Activated CD8-positive, alpha-beta memory T cell treated with anti-CD3 and anti-CD28 coated beads for 24 hours (primary cell): Measurements from ENCODE around the gene MRC2.

Experiments used
- DNase-seq: peaks from one replicate; pipeline ENCODE4 v3.0.0-alpha.2; 2020

MRC2 gene

GRCh38 chr17:62631936-62632924, 4.8 kb downstream of the MRC2 start:
- no peak for DNase-seq

DNA sequence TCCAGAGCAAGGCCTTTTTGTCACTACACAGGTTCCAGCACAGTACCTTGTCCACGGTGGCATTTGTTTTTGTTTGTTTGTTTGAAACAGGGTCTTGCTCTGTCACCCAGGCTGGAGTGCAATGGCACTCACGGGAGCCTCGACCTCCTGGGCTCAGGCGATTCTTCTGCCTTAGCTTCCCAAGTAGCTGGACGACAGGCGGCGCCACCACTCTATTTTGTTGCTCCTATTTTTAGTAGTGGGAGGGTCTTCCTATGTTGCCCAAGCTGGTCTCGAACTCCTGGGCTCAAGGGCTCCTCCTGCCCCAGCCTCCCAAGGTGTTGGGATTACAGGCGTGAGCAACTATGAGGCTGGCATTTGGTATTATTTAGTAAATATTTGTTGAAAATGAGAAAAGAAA, 10.3 kb downstream of the MRC2 start:
- no peak for DNase-seq

DNA sequence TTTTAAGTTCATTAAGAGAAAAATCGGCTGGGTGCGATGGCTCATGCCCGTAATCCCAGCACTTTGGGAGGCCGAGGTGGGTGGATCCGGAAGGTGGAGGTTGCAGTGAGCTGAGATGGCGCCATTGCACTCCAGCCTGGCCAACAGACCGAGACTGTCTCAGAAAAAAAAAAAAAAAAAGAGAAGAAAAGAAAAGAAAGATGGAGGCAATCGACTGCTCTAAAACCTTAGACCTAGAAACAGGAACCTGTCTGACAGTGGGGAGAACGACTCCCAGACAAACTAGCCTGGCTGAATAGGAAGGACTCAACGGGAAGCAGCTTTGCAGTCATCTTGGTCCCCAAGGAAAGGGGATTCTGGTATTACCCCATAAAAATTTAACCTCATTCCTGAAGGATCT, 13.7 kb downstream of the MRC2 start:
- DNase-seq, result no peak

DNA sequence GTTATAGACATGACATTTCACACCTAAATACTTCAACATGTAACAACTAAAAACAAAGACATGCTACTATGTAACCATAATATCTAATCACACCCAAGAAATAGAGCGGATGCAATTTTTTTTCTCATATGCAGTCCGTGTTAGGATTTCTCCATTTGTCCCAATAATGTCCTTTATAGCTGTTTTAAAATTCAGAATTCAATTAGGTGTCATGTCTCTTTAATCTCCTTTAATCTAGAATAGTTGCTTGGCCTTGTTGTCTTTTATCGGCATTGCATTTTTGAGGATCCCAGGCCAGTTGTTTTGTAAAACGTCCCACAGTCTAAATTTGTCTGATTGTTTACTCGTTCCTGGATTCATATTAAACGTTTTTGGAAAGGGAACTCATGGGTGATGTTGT, 14.5 kb downstream of the MRC2 start:
- no peak for DNase-seq

DNA sequence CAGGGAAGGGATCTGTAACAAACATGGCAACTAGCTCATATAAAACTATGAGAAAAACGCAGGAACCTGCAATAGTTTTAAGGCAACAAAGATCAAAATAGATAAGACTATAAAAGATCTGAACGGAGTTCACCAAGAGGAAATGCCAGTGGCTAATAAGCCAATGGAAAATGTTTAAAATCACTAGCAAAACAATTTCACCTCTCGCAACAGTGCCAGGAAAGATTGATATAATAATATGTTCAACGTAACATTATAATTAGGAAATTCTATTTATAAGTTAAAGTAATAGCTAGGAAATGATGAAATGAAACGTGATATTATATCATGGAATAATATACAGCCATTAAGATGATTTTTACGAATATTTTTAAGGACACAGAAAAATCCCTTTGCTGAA, 16.0 kb downstream of the MRC2 start:
- no peak for DNase-seq

- no peak for DNase-seq
Observed at GRCh38 chr17:62644487-62645173, 17.2 kb downstream of the MRC2 start.

DNA sequence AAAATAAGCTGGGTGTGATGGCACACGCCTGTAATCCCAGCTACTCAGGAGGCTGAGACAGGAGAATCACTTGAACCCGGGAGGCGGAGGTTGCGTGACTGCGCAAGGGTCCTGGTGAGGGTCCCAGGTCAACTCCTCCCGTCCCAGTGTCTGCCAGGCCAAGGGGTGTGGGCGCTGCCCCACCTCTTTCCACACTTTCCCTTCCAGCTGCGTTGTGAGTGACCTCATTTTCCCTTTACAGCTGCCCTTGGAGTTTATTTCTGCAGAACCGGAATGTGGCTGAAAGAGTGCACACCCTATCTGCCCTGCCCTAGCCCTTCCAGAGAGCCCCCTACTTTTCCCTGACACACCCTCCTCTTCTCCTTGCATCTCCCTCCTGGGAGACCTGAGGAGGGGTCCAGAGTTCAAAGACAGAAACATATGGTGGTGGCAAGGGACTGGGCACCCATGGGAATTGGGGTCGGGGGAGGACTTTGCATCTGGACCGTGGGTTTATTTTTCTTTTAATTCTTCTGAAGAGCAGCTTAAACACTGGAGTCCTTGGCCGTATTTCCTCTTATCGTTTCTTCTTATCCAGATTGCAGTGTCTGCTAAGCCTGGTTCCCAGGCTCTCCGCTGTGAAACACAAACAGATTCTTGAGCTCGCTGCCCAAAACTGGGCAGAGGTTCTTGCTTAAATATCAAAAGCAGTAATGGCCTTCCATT, 20.9 kb downstream of the MRC2 start:
- DNase-seq, result no peak

- no peak for DNase-seq
Observed at GRCh38 chr17:62648956-62649294, 21.5 kb downstream of the MRC2 start.

- no peak for DNase-seq
Observed at GRCh38 chr17:62649570-62649969, 22.1 kb downstream of the MRC2 start.

- no peak for DNase-seq
Observed at GRCh38 chr17:62650587-62650986, 23.1 kb downstream of the MRC2 start.

DNA sequence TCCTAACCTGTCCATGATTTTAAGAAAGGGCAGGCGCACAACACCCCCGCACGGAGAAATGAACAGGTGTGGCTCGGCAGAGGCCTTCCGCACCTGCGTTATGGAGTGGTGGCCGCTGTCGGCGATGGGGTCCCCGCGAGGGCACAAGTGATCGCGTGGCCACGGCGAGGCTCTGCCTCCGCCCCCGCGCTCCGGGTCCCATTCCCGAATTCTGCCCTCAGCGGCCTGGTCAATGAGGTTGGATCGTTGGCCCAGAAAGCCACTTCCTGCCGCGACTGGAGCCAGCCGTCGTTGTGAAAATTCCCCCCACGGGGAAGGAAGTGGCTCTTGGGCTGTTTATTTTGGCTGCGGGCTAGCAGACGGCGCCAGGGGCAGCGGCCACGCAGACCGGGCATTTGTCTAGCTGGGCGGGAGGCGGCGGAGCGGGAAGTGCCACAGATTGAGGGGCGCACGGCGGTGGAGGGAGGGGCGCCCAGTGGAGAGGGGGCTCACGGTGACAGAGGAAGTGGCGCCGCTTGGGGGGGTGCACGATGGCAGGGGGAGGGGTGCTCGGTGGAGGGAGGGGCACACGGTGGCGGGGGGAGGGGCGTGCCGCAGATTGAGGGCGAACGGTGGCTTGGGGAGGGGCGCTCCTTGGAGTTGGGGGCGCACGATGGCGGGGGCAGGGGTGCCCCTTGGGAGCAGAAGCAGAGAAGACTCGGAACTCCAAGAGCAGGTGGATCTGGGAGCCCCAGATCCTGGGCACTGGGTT, 25.0 kb downstream of the MRC2 start:
- peak; percentile 79 for DNase-seq

GRCh38 chr17:62653002-62653825, 25.7 kb downstream of the MRC2 start:
- DNase-seq, result peak; percentile 97

DNA sequence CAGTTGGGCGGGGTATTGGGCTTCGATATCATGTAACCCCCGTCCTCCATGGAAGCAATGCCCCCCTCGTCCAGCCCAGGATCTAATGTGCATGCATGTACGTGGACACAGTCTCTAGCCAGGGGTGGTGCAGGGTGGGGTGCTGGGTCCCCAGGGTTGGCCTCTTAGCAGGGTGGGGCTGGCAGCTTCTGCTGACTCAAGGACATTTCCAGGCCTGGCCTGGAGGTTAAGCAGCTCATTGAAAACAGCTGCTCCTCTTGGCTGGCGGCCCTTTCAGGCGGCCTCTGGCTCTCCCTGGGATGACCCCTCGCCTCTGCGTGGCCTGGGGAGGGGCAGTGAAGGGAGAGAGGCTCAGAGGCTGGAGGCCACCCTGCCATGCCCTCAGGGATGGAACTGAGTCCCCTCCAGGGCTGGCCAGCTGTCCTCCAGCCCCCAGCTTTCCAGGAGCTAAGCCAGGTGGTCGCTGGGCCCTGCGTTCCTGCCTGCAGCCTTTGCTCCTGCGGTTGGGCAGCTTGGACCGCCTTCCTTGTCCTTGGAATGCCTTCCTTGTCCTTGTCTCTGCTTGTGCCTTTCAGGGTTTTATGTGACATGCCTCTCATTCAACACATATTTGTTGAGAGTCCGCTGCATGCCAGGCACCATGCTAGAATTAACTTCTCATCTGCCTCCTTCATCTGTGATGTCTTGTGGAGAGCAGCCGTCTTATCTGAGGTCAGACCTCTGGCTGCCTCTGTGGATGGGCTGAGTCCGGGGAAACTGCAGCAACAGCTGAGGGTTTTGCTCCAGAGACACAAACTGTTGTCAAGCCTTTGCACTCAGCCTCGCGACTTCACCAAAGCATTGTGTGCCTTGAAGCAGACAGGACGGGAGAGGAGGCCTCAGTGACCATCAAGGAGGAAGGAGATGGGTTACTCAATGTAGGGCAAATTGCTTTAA, 26.6 kb downstream of the MRC2 start:
- no peak for DNase-seq

DNA sequence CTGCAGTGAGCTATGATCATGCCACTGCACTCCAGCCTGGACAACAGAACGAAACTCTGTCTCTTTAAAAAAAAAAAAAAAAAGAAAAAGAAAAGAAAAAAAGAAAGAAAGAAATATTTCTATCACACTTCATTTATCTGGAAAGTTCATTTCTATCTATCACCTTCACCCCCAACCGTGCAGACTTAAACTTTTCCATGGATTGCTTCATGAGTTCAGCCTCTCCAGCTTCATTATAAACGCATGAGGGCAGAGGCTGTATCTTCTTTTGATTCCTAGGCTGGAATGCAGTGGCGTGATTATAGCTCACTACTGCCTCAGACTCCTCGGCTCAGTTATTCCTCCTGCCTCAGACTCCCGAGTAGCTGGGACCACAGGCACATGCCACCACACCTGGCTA, 28.2 kb downstream of the MRC2 start:
- DNase-seq, result no peak

DNA sequence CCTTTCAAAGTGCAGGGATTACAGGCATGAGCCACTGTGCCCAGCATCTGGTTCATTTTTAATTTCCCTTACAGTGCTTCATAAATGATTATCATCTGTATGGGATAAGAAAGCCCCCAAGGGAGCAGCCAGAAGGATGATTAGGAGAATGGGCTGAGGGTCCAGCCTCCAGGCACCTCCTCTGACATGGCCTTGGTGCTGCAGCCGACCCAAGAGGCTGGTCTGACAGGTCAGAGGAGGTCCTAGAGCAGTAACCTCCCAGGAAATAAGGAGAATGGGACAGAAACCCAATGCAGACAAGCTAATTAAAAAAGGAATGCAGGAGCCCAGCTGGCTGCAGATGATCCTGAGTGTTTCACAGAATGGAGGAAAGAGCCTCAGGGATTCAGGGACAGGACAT, 29.0 kb downstream of the MRC2 start:
- no peak for DNase-seq

DNA sequence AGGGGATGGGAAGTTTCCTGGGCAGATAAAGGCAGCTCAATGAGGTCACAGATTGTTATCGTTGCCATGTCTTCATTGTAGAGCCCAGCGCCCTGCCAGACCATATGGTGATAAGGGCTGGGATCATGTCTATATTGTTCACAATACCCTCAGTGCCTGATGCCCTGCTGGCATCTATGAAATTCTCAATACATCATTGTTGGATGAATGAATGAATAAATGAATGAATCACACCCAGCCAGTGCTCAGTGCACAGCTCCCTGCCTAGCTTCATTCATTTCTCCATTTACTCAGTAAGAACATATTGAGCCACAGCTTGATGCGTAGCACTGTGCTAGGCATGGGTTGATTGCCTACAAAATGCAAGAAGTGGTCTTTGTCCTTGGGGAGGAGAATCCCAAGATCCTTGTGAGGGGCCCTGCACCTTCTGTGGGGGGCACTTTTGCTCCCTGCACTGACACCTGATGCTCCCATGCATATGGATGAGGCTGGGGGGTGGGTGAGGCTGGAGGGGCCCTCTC, 29.7 kb downstream of the MRC2 start:
- DNase-seq, result no peak

DNA sequence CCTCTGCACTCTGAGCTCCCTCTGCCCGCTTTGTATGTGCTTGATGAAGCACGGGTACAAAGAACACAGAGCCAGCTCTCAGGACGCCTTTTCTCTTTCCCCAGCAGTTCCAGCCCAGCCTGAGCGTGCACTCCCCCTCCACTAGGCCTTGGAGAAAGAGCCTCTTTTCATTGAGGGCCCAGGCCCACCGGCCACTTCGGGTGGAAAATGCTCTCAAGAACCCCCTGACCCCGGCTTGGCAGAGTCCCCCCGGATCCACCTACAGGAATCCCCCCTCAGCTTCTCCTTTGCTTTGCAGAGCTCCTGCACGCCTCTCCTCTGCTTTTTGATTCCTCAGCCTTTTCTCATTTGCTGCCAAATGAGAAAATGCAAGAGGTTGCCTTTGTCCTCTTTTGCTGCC, 30.2 kb downstream of the MRC2 start:
- DNase-seq, result no peak

DNA sequence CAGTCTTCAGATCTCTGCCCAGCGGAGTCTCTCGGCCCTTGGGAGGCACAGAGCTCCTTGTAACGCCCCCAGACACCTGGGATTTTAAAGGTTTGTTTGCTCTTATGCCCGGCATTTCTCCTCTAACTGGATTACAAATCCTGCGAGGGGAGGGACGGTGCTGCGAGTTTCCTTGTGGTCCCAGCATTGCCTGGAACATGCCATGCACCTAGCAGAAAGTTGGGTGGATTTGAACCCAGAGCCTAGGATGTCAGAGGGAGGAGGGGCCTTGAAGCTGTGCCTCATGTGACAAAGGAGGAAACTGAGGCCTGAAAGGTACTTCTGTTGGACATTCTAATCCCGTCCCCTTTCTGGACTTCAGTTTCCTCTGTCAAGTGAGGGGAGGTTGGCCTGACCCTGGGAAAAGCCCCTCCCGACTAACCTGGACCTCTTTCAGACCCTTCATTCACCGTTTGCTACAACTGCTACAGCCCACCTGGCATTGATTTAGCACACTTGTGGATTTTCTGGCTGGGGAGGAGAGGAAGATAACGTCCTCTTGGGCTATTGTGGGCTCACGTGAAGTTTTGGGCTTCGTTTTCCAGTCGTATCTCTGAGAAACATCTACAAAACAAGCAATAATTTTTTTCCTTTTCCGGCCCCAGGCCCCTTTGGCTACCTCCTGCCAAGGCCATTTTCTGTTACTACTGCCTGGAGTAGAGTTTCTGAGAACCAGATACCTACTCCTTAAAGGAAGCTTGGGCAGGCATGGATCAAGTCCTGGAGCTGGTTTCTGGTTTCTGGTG, 30.9 kb downstream of the MRC2 start:
- DNase-seq, result no peak

DNA sequence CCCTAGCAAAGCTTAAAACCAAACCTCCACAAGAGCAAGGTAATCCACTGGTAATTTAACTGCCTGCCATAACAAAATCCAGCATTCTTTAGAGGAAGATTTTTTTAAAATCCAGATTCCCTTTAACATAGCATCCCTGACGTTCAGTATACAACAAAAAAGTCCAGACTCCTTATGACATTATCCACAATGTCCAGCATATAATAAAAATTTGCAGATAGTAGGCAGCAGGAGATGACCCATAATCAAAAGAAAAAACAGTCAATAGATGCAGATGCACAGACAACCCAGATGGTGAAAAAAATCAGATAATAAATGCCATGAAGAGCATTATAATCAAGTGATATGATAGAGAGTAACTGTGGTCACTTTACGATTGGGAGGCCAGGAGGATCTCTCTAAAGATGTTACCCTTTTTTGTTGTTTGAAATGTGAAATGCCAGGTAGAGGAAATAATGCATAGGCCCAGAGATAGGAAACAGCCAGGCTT, 33.2 kb downstream of the MRC2 start:
- DNase-seq, result no peak

DNA sequence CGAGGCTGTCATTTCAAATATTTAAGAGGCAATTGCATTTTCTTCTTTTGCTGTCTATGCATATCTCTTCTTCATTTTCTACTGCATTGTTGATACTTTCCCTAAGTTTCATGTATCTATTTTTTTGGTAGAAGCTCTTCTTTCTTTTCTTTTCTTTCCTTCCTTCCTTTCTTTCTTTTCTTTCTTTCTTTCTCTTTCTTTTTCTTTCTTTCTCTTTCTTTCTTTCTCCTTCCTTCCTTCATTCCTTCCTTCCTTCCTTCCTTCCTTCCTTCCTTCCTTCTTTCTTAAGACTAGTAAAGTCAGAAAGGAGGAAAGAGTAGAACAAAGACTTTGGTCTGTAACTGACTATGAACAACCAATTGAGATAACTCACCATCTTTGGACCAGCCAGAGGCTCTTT, 33.9 kb downstream of the MRC2 start:
- DNase-seq, result no peak
